Activated T-cell treated with anti-CD3 and anti-CD28 coated beads, Interleukin-2, amount 50 U/mL, for 1 hour (primary cell): ENCODE results near the gene PEX6.
"Not testable (repeated sequence)": the region's sequence is repeated elsewhere in the genome, so short reads cannot be mapped to it uniquely, and the experiment has no call there.

Experiments used
- DNase-seq: peaks from one replicate; pipeline ENCODE4 v3.0.0-alpha.2; 2020

PEX6 gene

GRCh38 chr6:42978839-42979522 lies at the start of gene PEX6:
PEX6 (minus strand) TSS chr6:42979181; CDS start chr6:42979150, 31 bp downstream.
- peak; percentile 90 for DNase-seq

- no peak for DNase-seq
These were observed 47.4 kb upstream of the PEX6 start for GRCh38 chr6:43026365-43026764.

- DNase-seq = no peak
These were observed 45.5 kb upstream of the PEX6 start for GRCh38 chr6:43024436-43024835.

GRCh38 chr6:43021270-43022047 lies 42.5 kb upstream of the PEX6 start, which contains the start of gene RRP36:
RRP36 (plus strand) TSS chr6:43021623; CDS start chr6:43021655, 32 bp downstream.
- peak; percentile 72 for DNase-seq

- no peak for DNase-seq
These were observed 41.9 kb upstream of the PEX6 start for GRCh38 chr6:43020847-43021246.

- no peak for DNase-seq
These were observed 41.2 kb upstream of the PEX6 start for GRCh38 chr6:43020052-43020705.

GRCh38 chr6:43019152-43019551 lies 40.2 kb upstream of the PEX6 start:
- no peak for DNase-seq

- DNase-seq = no peak
These were observed 38.0 kb upstream of the PEX6 start for GRCh38 chr6:43016943-43017334.

- DNase-seq = no peak
These were observed 37.4 kb upstream of the PEX6 start for GRCh38 chr6:43016176-43016942.

- DNase-seq = no peak
These were observed 35.5 kb upstream of the PEX6 start for GRCh38 chr6:43014434-43014909.

- DNase-seq = peak; percentile 97
These were observed 35.0 kb upstream of the PEX6 start, which contains the start of the genes KLHDC3 and MEA1 for GRCh38 chr6:43013843-43014433. KLHDC3 (plus strand) TSS chr6:43014249; CDS start chr6:43017193, 2,944 bp downstream. MEA1 (minus strand) TSS chr6:43013946; CDS start chr6:43013813, 133 bp downstream.

- DNase-seq = no peak
These were observed 34.3 kb upstream of the PEX6 start for GRCh38 chr6:43013097-43013842.

GRCh38 chr6:43012364-43012763 lies 33.4 kb upstream of the PEX6 start:
- no peak for DNase-seq

- no peak for DNase-seq
These were observed 32.2 kb upstream of the PEX6 start for GRCh38 chr6:43011207-43011606.

- DNase-seq = peak; percentile 48
These were observed 30.1 kb upstream of the PEX6 start for GRCh38 chr6:43009124-43009523.

- no peak for DNase-seq
These were observed 28.1 kb upstream of the PEX6 start for GRCh38 chr6:43007126-43007525.

GRCh38 chr6:43006251-43006650 lies 27.3 kb upstream of the PEX6 start:
- no peak for DNase-seq

GRCh38 chr6:43005844-43006243 lies 26.9 kb upstream of the PEX6 start:
- DNase-seq = no peak

- DNase-seq = no peak
These were observed 22.9 kb upstream of the PEX6 start for GRCh38 chr6:43001843-43002242.

GRCh38 chr6:42998205-42998604 lies 19.2 kb upstream of the PEX6 start:
- DNase-seq = not testable (repeated sequence)

- no peak for DNase-seq
These were observed 17.5 kb upstream of the PEX6 start for GRCh38 chr6:42996513-42996912.
